Spinal cord (tissue), 10 donors: ENCODE measurements around the gene DISC1. TPM values are rescaled to one million over a fixed set of nuclear protein-coding genes. Genes with fewer than 3 reads are reported as not detected.

Experiments used
- DNase-seq, 6 donors: peaks; one replicate each; pipeline versions ENCODE4 v3.0.0 to v3.0.0-alpha.2; 2013 to 2015; ENCODE audit warnings: low spot score in 6 of 6, low read depth in 4 of 6
- H3K27ac ChIP-seq: one replicate; pipeline ENCODE4 v1.5.1; 2013; ENCODE audit warnings: low read depth, low read length, control low read depth
- H3K27me3 ChIP-seq: one replicate; pipeline ENCODE4 v1.6.1; 2013; ENCODE audit warnings: low read length; ENCODE audit not compliant: control insufficient read depth, insufficient read depth
- H3K36me3 ChIP-seq: one replicate; pipeline ENCODE4 v1.6.1; 2013; ENCODE audit warnings: low read length; ENCODE audit not compliant: control insufficient read depth, insufficient read depth
- H3K4me1 ChIP-seq: one replicate; pipeline ENCODE4 v1.6.1; 2013; ENCODE audit warnings: low read length; ENCODE audit not compliant: control insufficient read depth, insufficient read depth
- H3K4me3 ChIP-seq: one replicate; pipeline ENCODE4 v1.5.1; 2013; ENCODE audit warnings: low read depth, low read length, control low read depth
- H3K9me3 ChIP-seq: one replicate; pipeline ENCODE4 v1.6.1; 2013; ENCODE audit warnings: low read length; ENCODE audit not compliant: control insufficient read depth, insufficient read depth
- WGBS: methylation state at CpG from one replicate; pipeline ENCODE4 v1.1.5; 2013; ENCODE audit warnings: missing lambda C conversion rate; ENCODE audit not compliant: insufficient coverage; 5-methylcytosine and 5-hydroxymethylcytosine counted together
- polyA plus RNA-seq, 2 donors: library from polyadenylated mRNA; unstranded; fragments of 120-200 nt; gene quantifications; one replicate each; pipeline ENCODE4 v1.2.1, GENCODE V29; 2013; ENCODE audit not compliant: insufficient read length in 2 of 2
- total RNA-seq, 2 donors: library from RNA; depleted of rRNA in 1 of 2; stranded (reverse); fragments of 120-200 nt in 1 of 2; fragments of >200 nt in 1 of 2; gene quantifications; one replicate each; pipeline versions ENCODE4 v1.2.3 to v1.2.4, GENCODE V29; 2013 to 2014
- donor health status: healthy.

DISC1 gene
- total and polyA plus RNA-seq, 4 donors = 8.3 to 22.1 (median 13.7) TPM

- H3K9me3 ChIP-seq = no peaks in the 10 kb centered on the region
- no peak overlapping the region for H3K27ac ChIP-seq
- H3K4me1 ChIP-seq = no peaks in the 10 kb centered on the region
- H3K36me3 ChIP-seq = no peaks in the 10 kb centered on the region
- H3K27me3 ChIP-seq = no peaks in the 10 kb centered on the region
- 100% methylated on average over 1 of the region's 1 CpG for WGBS
- DNase-seq = no peak
- H3K4me3 ChIP-seq = no peak overlapping the region
Measured at GRCh38 chr1:231842441-231842840, 215.9 kb downstream of the DISC1 start.

GRCh38 chr1:231844986-231845502 lies 218.5 kb downstream of the DISC1 start:
- Histone ChIP-seq H3K27ac (no peak overlapping the region), H3K9me3 (no peaks in the 10 kb centered on the region), H3K27me3 (no peaks in the 10 kb centered on the region), H3K36me3 (no peaks in the 10 kb centered on the region), H3K4me3 (no peak overlapping the region), H3K4me1 (no peaks in the 10 kb centered on the region)
- 67% methylated on average over 7 of the region's 7 CpGs for WGBS
- no peak for DNase-seq

DNA sequence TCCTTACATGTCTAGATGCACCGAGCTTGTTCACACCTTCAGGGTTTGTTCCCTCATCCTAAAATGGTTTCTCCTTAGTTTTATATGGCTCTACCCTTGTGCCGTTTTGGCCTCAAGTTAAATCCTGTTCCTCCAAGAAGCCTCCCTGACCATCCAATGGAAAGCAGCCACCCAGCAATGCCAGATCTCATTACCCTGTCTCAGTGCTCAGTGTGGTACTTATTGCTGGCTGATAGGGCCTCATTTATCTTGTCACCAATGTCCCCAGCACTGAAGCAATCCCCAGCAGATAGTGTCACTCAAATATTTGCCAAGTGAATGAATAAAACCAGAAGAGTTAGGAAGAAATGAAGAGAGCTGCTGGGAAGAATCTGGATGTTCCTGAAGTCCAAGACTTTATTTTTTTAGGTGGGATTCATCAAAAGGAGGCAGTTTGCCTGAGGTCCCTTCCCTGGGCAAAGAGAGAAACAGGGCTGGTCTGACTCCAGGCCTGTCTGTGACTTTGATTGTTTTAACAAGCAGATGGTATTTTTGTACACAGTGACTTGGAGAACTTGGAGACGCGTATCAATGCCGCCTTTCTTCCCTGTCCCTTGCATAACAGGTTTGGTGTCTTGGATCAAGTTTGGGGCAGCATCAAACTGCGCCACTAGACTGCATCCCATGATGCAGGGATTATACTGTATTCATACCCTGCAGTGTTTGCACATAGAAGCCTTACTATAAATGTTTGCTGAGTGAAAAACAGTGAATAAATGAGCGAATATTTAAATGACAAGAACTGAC lies 221.2 kb downstream of the DISC1 start:
- Histone ChIP-seq H3K4me3 (no peak overlapping the region), H3K4me1 (no peaks in the 10 kb centered on the region), H3K9me3 (no peaks in the 10 kb centered on the region), H3K27me3 (no peaks in the 10 kb centered on the region), H3K27ac (no peak overlapping the region), H3K36me3 (no peaks in the 10 kb centered on the region)
- WGBS = 83% methylated on average over 2 of the region's 7 CpGs
- DNase-seq = peak in 1 of 6 donors; percentile 20

- no peaks in the 10 kb centered on the region for H3K4me1 ChIP-seq
- no peaks in the 10 kb centered on the region for H3K9me3 ChIP-seq
- H3K27me3 ChIP-seq = no peaks in the 10 kb centered on the region
- WGBS = 61% methylated on average over 5 of the region's 5 CpGs
- no peak overlapping the region for H3K4me3 ChIP-seq
- H3K36me3 ChIP-seq = no peaks in the 10 kb centered on the region
- H3K27ac ChIP-seq = no peak overlapping the region
- no peak for DNase-seq
Measured at GRCh38 chr1:231849981-231850380, 223.4 kb downstream of the DISC1 start.

GRCh38 chr1:231850786-231851185 lies 224.2 kb downstream of the DISC1 start:
- no peaks in the 10 kb centered on the region for H3K9me3 ChIP-seq
- WGBS = no CpG with 5 or more reads among the region's 5 CpGs

DNA sequence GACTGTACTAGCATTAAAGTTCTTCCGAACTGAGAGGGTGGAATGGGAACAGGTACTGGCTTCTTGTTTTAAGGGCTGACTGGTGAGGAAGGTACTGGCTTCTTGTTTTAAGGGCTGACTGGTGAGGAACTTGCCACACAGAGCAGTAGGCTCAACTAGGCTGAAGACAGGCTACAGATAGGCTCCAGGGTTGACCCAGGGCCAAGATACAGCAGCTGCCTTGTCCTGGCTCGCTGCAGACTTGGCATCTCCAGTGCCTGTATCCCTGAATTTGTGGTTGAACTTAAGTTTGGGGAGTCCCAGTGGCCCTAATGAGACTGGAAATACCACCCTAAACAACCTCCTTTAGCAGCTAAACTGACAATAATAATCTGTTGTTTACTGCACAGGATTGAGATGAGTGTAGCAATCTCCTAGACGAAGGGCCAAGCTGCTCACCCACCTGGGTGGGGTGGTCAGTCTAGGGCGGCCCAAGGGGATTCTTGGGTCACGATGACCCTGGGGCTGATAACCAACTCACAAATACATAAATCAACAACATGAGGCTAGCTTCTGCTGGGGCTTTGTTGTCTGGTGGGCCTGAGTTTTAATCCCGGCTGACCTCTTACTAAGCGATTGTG lies 227.1 kb downstream of the DISC1 start:
- Histone ChIP-seq H3K4me1 (peaks cover 7% of the 10 kb centered on the region), H3K36me3 (no peaks in the 10 kb centered on the region), H3K9me3 (no peaks in the 10 kb centered on the region), H3K27me3 (no peaks in the 10 kb centered on the region), H3K4me3 (no peak overlapping the region), H3K27ac (no peak overlapping the region)
- DNase-seq = no peak
- 80% methylated on average over 1 of the region's 7 CpGs for WGBS

More at GRCh38 chr1:231850786-231851185, 224.2 kb downstream of the DISC1 start:
- Histone ChIP-seq H3K36me3 (no peaks in the 10 kb centered on the region), H3K4me1 (no peaks in the 10 kb centered on the region), H3K27ac (no peak overlapping the region), H3K4me3 (no peak overlapping the region), H3K27me3 (no peaks in the 10 kb centered on the region)
- DNase-seq = no peak

GRCh38 chr1:231855361-231855760 lies 228.8 kb downstream of the DISC1 start:
- no peaks in the 10 kb centered on the region for H3K9me3 ChIP-seq
- no CpG with 5 or more reads among the region's 1 CpG for WGBS

DNA sequence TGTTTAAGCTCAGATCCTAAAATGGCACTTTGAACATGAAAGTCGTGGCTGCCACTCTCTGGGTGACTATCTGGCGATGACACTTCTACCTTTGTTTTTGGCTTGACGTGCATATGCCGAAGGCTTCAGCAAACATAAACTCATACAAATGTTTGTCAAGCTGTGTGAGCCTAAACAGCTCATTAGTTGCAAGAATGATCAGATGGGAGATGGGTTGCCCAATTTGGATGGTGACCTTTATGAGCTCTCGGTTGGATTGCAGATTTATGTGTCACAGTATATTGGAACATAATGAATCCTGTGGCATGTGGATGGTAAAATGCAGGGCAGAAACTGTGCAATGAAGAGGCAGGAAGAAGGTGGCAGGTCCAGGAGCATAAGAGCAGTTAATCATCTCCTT lies 229.3 kb downstream of the DISC1 start:
- 74% methylated on average over 3 of the region's 5 CpGs for WGBS
- no peaks in the 10 kb centered on the region for H3K9me3 ChIP-seq
- H3K36me3 ChIP-seq = no peaks in the 10 kb centered on the region
- no peak overlapping the region for H3K4me3 ChIP-seq
- no peaks in the 10 kb centered on the region for H3K27me3 ChIP-seq
- no peak overlapping the region for H3K27ac ChIP-seq
- peak in 2 of 6 donors; percentile 68 to 69 for DNase-seq
- H3K4me1 ChIP-seq = peaks cover 7% of the 10 kb centered on the region

More at GRCh38 chr1:231855361-231855760, 228.8 kb downstream of the DISC1 start:
- Histone ChIP-seq H3K27ac (no peak overlapping the region), H3K4me1 (peaks cover 7% of the 10 kb centered on the region), H3K27me3 (no peaks in the 10 kb centered on the region), H3K4me3 (no peak overlapping the region), H3K36me3 (no peaks in the 10 kb centered on the region)
- DNase-seq = no peak

- Histone ChIP-seq H3K9me3 (no peaks in the 10 kb centered on the region), H3K4me3 (no peak overlapping the region), H3K27me3 (no peaks in the 10 kb centered on the region), H3K27ac (no peak overlapping the region), H3K36me3 (no peaks in the 10 kb centered on the region), H3K4me1 (peaks cover 7% of the 10 kb centered on the region)
- 62% methylated on average over 3 of the region's 3 CpGs for WGBS
- no peak for DNase-seq
Measured at GRCh38 chr1:231856426-231856825, 229.8 kb downstream of the DISC1 start.
